ENCODE data around the gene PXN. TPM values are rescaled to one million over a fixed set of nuclear protein-coding genes. Genes with fewer than 3 reads are reported as not detected.

PXN gene
- total and polyA plus RNA-seq, 10 of the 15 experiments (the other 5 are each of a cell fraction or from before 2014, with no cell fraction given) = 1.0 to 32.0 (median 11.5) TPM

GRCh38 chr12:120265473-120266179 lies at the start of gene PXN (continued):
- TF ChIP-seq PBX3 (IDR thresholded peaks at IDR 0.05; ENCODE audit: insufficient replicate concordance, low read depth, low read length) (no peak), IKZF1 (conservative IDR thresholded peaks at IDR 0.05) (peak; percentile 46), ELK1 (IDR thresholded peaks at IDR 0.05; ENCODE audit: low read depth, low read length) (0 out of 2 replicates have a peak, but pooled peaks have one; percentile 11), KAT2A (conservative IDR thresholded peaks at IDR 0.05; ENCODE audit: control insufficient read depth, low read depth, low read length) (no peak)

GRCh38 chr12:120314220-120314619 lies 48.7 kb upstream of the PXN start:
- TF ChIP-seq CTCF (IDR thresholded peaks at IDR 0.05 in 2 of 3, conservative IDR thresholded peaks at IDR 0.05 in 1 of 3; ENCODE audit: control insufficient read depth in 2 of 3, extremely low read depth in 1 of 3, insufficient read depth in 1 of 3, low read depth in 3 of 3, low read length in 3 of 3) (peak; percentile 14 to 46 (median 34); a peak in 3 of 6 replicates), BCLAF1 (IDR thresholded peaks at IDR 0.05) (no peak)

More at GRCh38 chr12:120314220-120314619, 48.7 kb upstream of the PXN start:
- H3K4me1 ChIP-seq (ENCODE audit: control insufficient read depth, insufficient read depth, low read length) = no peaks in the 10 kb centered on the region
- H3K4me3 ChIP-seq = no peak overlapping the region
- no peak for DNase-seq (ENCODE audit: low read depth, low spot score)
- no peaks in the 10 kb centered on the region for H3K9me3 ChIP-seq (replicated peaks; ENCODE audit: control insufficient read depth, insufficient read depth, low read length)
- in situ Hi-C loops (cut with MboI) = no loop called here
- H3K27ac ChIP-seq (ENCODE audit: control insufficient read depth, insufficient read depth) = no peak overlapping the region
- no peaks in the 10 kb centered on the region for H3K79me2 ChIP-seq (ENCODE audit: control insufficient read depth, insufficient read depth, low read length)
- POLR2A ChIA-PET = no interaction called here
- RAD21 ChIA-PET (ENCODE audit: unreplicated experiment) = interaction anchor here (1.2 kb wide), 1 partner anchor 86 kb away, joined by 4 read pairs; no protein-coding TSS in a partner anchor
- SMC1A ChIA-PET (ENCODE audit: uncharacterized antibody, unreplicated experiment) = interaction anchor here (3.0 kb wide), 1 partner anchor 11 kb away, joined by 10 read pairs; the partner anchor contains the start of gene SIRT4
- H3K36me3 ChIP-seq (ENCODE audit: control insufficient read depth in 2 of 2, insufficient read depth in 2 of 2, low read length in 1 of 2) = no peaks in the 10 kb centered on the region
- H4K20me1 ChIP-seq (ENCODE audit: control insufficient read depth, insufficient read depth) = no peaks in the 10 kb centered on the region
- no peaks in the 10 kb centered on the region for H3K27me3 ChIP-seq (replicated peaks in 1 of 2; ENCODE audit: control insufficient read depth in 2 of 2, insufficient read depth in 2 of 2, low read length in 1 of 2)
- ATAC-seq = no peak
- WGBS (ENCODE audit: insufficient coverage, insufficient replicate concordance, low lambda C conversion rate, missing lambda C conversion rate) = 9% methylated on average over 5 of the region's 5 CpGs
- no peak for FAIRE-seq
- intact Hi-C loops (cut with micrococcal nuclease; ENCODE audit: unreplicated experiment) = no loop called here
- no TSS peak for BruUV-seq (replicated peaks)
- H3K4me2 ChIP-seq (ENCODE audit: control insufficient read depth, insufficient read depth) = no peak overlapping the region
- CTCF ChIA-PET = interaction anchor here (0.7 to 7.7 kb wide), 5 partner anchors 10 to 86 kb away, joined by 3 to 80 read pairs (median 4); partner anchors contain the start of gene SIRT4
- no peak overlapping the region for H3K9ac ChIP-seq (ENCODE audit: control insufficient read depth, insufficient read depth, low read length)
- H2AFZ ChIP-seq (ENCODE audit: control insufficient read depth, low read depth, low read length) = no peak overlapping the region
